Type B pancreatic cell (in vitro differentiated cells): ENCODE measurements around the gene KRT85. TPM values are rescaled to one million over a fixed set of nuclear protein-coding genes. Genes with fewer than 3 reads are reported as not detected.

Experiments
- DNase-seq: peaks from one replicate; pipeline ENCODE4 v3.0.0; 2021; ENCODE audit warnings: mixed read lengths; ENCODE audit not compliant: unreplicated experiment; ENCODE audit errors: extremely low spot score
- H3K27ac Mint-ChIP-seq: 2 replicates; pipeline ENCODE4 v1.8.0; 2021; ENCODE audit warnings: mild to moderate bottlenecking, mixed read lengths
- H3K27me3 Mint-ChIP-seq: 2 replicates; pipeline ENCODE4 v1.8.0; 2021; ENCODE audit warnings: mixed read lengths
- H3K36me3 Mint-ChIP-seq: 2 replicates; pipeline ENCODE4 v1.8.0; 2021; ENCODE audit warnings: mixed read lengths
- H3K4me1 Mint-ChIP-seq: one replicate; pipeline ENCODE4 v1.8.0; 2021; ENCODE audit warnings: mixed read lengths; ENCODE audit not compliant: unreplicated experiment
- H3K4me3 Mint-ChIP-seq: 2 replicates; pipeline ENCODE4 v1.8.0; 2021; ENCODE audit warnings: mild to moderate bottlenecking, mixed read lengths
- H3K9me3 Mint-ChIP-seq: 2 replicates; pipeline ENCODE4 v1.8.0; 2021; ENCODE audit warnings: mixed read lengths
- CTCF ChIP-seq: fragments of 200-600 bp; sonication (generic); conservative IDR thresholded peaks from 2 replicates; pipeline ENCODE4 v1.5.0; 2021; ENCODE audit warnings: antibody characterized with exemption, mild to moderate bottlenecking
- total RNA-seq: library from RNA; stranded (reverse); gene quantifications from 2 replicates; pipeline ENCODE4 v1.2.1, GENCODE V29; 2021; ENCODE audit warnings: low replicate concordance

KRT85 gene
- total RNA-seq, 1 donor from 2014 or later, result not detected

- no peak overlapping the region for H3K4me3 Mint-ChIP-seq
- no peak for DNase-seq
- peaks cover 5% of the 10 kb centered on the region for H3K4me1 Mint-ChIP-seq
- no peak overlapping the region for H3K27ac Mint-ChIP-seq
- H3K27me3 Mint-ChIP-seq, result peaks cover 16% of the 10 kb centered on the region
- no peaks in the 10 kb centered on the region for H3K36me3 Mint-ChIP-seq
- TF ChIP-seq CTCF, result no peak
- H3K9me3 Mint-ChIP-seq, result no peaks in the 10 kb centered on the region
These were observed 6.5 kb downstream of the KRT85 start for GRCh38 chr12:52360663-52361271.

GRCh38 chr12:52360106-52360662 is 7.1 kb downstream of the KRT85 start:
- H3K9me3 Mint-ChIP-seq, result no peaks in the 10 kb centered on the region
- H3K27me3 Mint-ChIP-seq, result peaks cover 12% of the 10 kb centered on the region
- H3K4me3 Mint-ChIP-seq, result no peak overlapping the region
- no peaks in the 10 kb centered on the region for H3K36me3 Mint-ChIP-seq
- TF ChIP-seq CTCF, result no peak
- H3K27ac Mint-ChIP-seq, result no peak overlapping the region
- no peak for DNase-seq
- H3K4me1 Mint-ChIP-seq, result peaks cover 5% of the 10 kb centered on the region

- no peak for DNase-seq
- Mint-ChIP-seq H3K27me3 (peaks cover 9% of the 10 kb centered on the region), H3K4me1 (peaks cover 5% of the 10 kb centered on the region), H3K4me3 (no peak overlapping the region), H3K9me3 (no peaks in the 10 kb centered on the region), H3K36me3 (no peaks in the 10 kb centered on the region), H3K27ac (no peak overlapping the region)
- no peak for TF ChIP-seq CTCF
These were observed 7.6 kb downstream of the KRT85 start for GRCh38 chr12:52359621-52360061.

GRCh38 chr12:52358575-52359350 is 8.5 kb downstream of the KRT85 start:
- H3K27me3 Mint-ChIP-seq, result peaks cover 7% of the 10 kb centered on the region
- TF ChIP-seq CTCF, result no peak
- H3K27ac Mint-ChIP-seq, result no peak overlapping the region
- no peak for DNase-seq
- no peaks in the 10 kb centered on the region for H3K36me3 Mint-ChIP-seq
- no peaks in the 10 kb centered on the region for H3K9me3 Mint-ChIP-seq
- H3K4me1 Mint-ChIP-seq, result peaks cover 10% of the 10 kb centered on the region
- H3K4me3 Mint-ChIP-seq, result no peak overlapping the region

GRCh38 chr12:52356762-52357580 is 10.3 kb downstream of the KRT85 start:
- no peak overlapping the region for H3K4me3 Mint-ChIP-seq
- H3K36me3 Mint-ChIP-seq, result no peaks in the 10 kb centered on the region
- TF ChIP-seq CTCF, result no peak
- H3K9me3 Mint-ChIP-seq, result no peaks in the 10 kb centered on the region
- H3K27me3 Mint-ChIP-seq, result peaks cover 16% of the 10 kb centered on the region
- H3K4me1 Mint-ChIP-seq, result peaks cover 10% of the 10 kb centered on the region
- no peak overlapping the region for H3K27ac Mint-ChIP-seq
- DNase-seq, result no peak
